Fibroblast of lung (primary cell): ENCODE data around the gene AKAP12. TPM values are rescaled to one million over a fixed set of nuclear protein-coding genes. Genes with fewer than 3 reads are reported as not detected.

ENCODE experiments used
- DNase-seq, 2 donors: peaks; one replicate each; pipeline versions ENCODE4 v3.0.0 to v3.0.0-alpha.2; 2010; ENCODE audit warnings: low read depth in 2 of 2
- H2AFZ ChIP-seq: 2 replicates; pipeline ENCODE4 v1.5.1; 2012; ENCODE audit warnings: low read length, control low read depth, inconsistent platforms
- H3K27ac ChIP-seq: 2 replicates; pipeline ENCODE4 v1.5.1; 2011; ENCODE audit warnings: low read length, control low read depth; ENCODE audit not compliant: insufficient read depth
- H3K27me3 ChIP-seq: 2 replicates; pipeline ENCODE4 v1.5.1; 2011; ENCODE audit warnings: mild to moderate bottlenecking, low read length; ENCODE audit not compliant: control insufficient read depth, insufficient read depth
- H3K36me3 ChIP-seq: 2 replicates; pipeline ENCODE4 v1.5.1; 2011; ENCODE audit warnings: low read length; ENCODE audit not compliant: control insufficient read depth, insufficient read depth
- H3K4me1 ChIP-seq: 2 replicates; pipeline ENCODE4 v1.5.1; 2011; ENCODE audit warnings: low read length; ENCODE audit not compliant: control insufficient read depth, insufficient read depth; ENCODE audit errors: extremely low read depth
- H3K4me2 ChIP-seq: 2 replicates; pipeline ENCODE4 v1.5.1; 2011; ENCODE audit warnings: low read length, control low read depth; ENCODE audit not compliant: insufficient read depth; ENCODE audit errors: extremely low read depth
- H3K4me3 ChIP-seq, 4 experiments: fragments of 200-600 bp in 1 of 4; sonication (generic) in 1 of 4; replicated peaks in 1 of 4; 2 replicates each; pipeline ENCODE4 v1.5.1; 2011 to 2016; ENCODE audit warnings: low read length in 4 of 4, low read depth in 3 of 4, mild to moderate bottlenecking in 3 of 4, control low read depth in 2 of 4, inconsistent platforms in 1 of 4, mixed read lengths in 1 of 4; ENCODE audit not compliant: insufficient read depth in 1 of 4; ENCODE audit errors: control extremely low read depth in 1 of 4
- H3K79me2 ChIP-seq: 2 replicates; pipeline ENCODE4 v1.5.1; 2012; ENCODE audit warnings: mild to moderate bottlenecking, low read length, inconsistent platforms; ENCODE audit not compliant: control insufficient read depth, insufficient read depth
- H3K9ac ChIP-seq: 2 replicates; pipeline ENCODE4 v1.5.1; 2011; ENCODE audit warnings: mild to moderate bottlenecking, low read length, control low read depth; ENCODE audit not compliant: insufficient read depth
- H3K9me3 ChIP-seq: 2 replicates; pipeline ENCODE4 v1.5.1; 2012; ENCODE audit warnings: low read depth, low read length; ENCODE audit not compliant: control insufficient read depth, insufficient read depth
- H4K20me1 ChIP-seq: 2 replicates; pipeline ENCODE4 v1.5.1; 2011; ENCODE audit warnings: low read length; ENCODE audit not compliant: control insufficient read depth, insufficient read depth; ENCODE audit errors: extremely low read depth
- CTCF ChIP-seq, 2 donors: IDR thresholded peaks in 1 of 2; conservative IDR thresholded peaks in 1 of 2; 1 replicate in 1 of 2; 2 replicates in 1 of 2; pipeline ENCODE4 v1.5.1; 2011 to 2012; ENCODE audit warnings: low read length in 2 of 2, control low read depth in 1 of 2, inconsistent platforms in 1 of 2, low read depth in 1 of 2, mild to moderate bottlenecking in 1 of 2
- EZH2 ChIP-seq: IDR thresholded peaks from 2 replicates; pipeline ENCODE4 v1.5.1; 2012; ENCODE audit warnings: low read length, control low read depth, mild to moderate bottlenecking; ENCODE audit errors: missing control alignments
- polyA plus RNA-seq, 2 donors: library from polyadenylated mRNA; depleted of rRNA in 1 of 2; stranded (reverse) in 1 of 2; unstranded in 1 of 2; fragments of >200 nt; gene quantifications; 2 replicates each; pipeline ENCODE4 v1.2.1, GENCODE V29; 2011 to 2012; ENCODE audit warnings: missing spikeins in 1 of 2
- total RNA-seq: library from RNA; depleted of rRNA; stranded (reverse); fragments of >200 nt; gene quantifications from 2 replicates; pipeline ENCODE4 v1.2.1, GENCODE V29; 2014

Gene AKAP12
- total and polyA plus RNA-seq, 2 donors (not counting 1 experiment from before 2014, with no cell fraction given): 68.5 to 133 TPM

- Histone ChIP-seq H3K4me3 (no peak overlapping the region), H4K20me1 (no peaks in the 10 kb centered on the region), H3K4me2 (no peak overlapping the region), H3K9ac (no peak overlapping the region), H3K9me3 (no peaks in the 10 kb centered on the region), H2AFZ (no peak overlapping the region), H3K27ac (no peak overlapping the region), H3K4me1 (peaks cover 10% of the 10 kb centered on the region), H3K36me3 (no peaks in the 10 kb centered on the region), H3K27me3 (no peaks in the 10 kb centered on the region), H3K79me2 (no peaks in the 10 kb centered on the region)
- TF ChIP-seq CTCF (conservative IDR thresholded peaks at IDR 0.05 in 1 of 2, IDR thresholded peaks at IDR 0.05 in 1 of 2; ENCODE audit: low read depth in 1 of 2, low read length in 2 of 2): no peak
- no peak for TF ChIP-seq EZH2
- DNase-seq: peak in 1 of 2 donors; percentile 34
Measured at GRCh38 chr6:151293688-151294016, 53.9 kb downstream of the AKAP12 start.

GRCh38 chr6:151294561-151295101 lies 54.9 kb downstream of the AKAP12 start:
- no peak overlapping the region for H2AFZ ChIP-seq
- H3K4me3 ChIP-seq: no peak overlapping the region
- no peak overlapping the region for H3K9ac ChIP-seq
- H4K20me1 ChIP-seq: no peaks in the 10 kb centered on the region
- no peak overlapping the region for H3K4me2 ChIP-seq
- TF ChIP-seq EZH2 (no peak), CTCF (conservative IDR thresholded peaks at IDR 0.05 in 1 of 2, IDR thresholded peaks at IDR 0.05 in 1 of 2; ENCODE audit: low read depth in 1 of 2, low read length in 2 of 2) (no peak)
- no peaks in the 10 kb centered on the region for H3K36me3 ChIP-seq
- H3K79me2 ChIP-seq: no peaks in the 10 kb centered on the region
- H3K27me3 ChIP-seq: no peaks in the 10 kb centered on the region
- H3K27ac ChIP-seq: no peak overlapping the region
- H3K9me3 ChIP-seq: no peaks in the 10 kb centered on the region
- peak in 1 of 2 donors; percentile 66 for DNase-seq
- peaks cover 10% of the 10 kb centered on the region for H3K4me1 ChIP-seq

GRCh38 chr6:151297886-151298285 lies 58.1 kb downstream of the AKAP12 start:
- TF ChIP-seq CTCF (conservative IDR thresholded peaks at IDR 0.05 in 1 of 2, IDR thresholded peaks at IDR 0.05 in 1 of 2; ENCODE audit: low read depth in 1 of 2, low read length in 2 of 2) (no peak), EZH2 (no peak)
- H3K27ac ChIP-seq: no peak overlapping the region
- H3K79me2 ChIP-seq: no peaks in the 10 kb centered on the region
- no peaks in the 10 kb centered on the region for H3K27me3 ChIP-seq
- peaks cover 2% of the 10 kb centered on the region for H3K4me1 ChIP-seq
- H3K9ac ChIP-seq: no peak overlapping the region
- H4K20me1 ChIP-seq: no peaks in the 10 kb centered on the region
- DNase-seq: no peak
- no peaks in the 10 kb centered on the region for H3K9me3 ChIP-seq
- no peaks in the 10 kb centered on the region for H3K36me3 ChIP-seq
- H3K4me3 ChIP-seq: no peak overlapping the region
- H3K4me2 ChIP-seq: no peak overlapping the region
- no peak overlapping the region for H2AFZ ChIP-seq
